ENCODE results near the gene KCNK1. TPM values are rescaled to one million over a fixed set of nuclear protein-coding genes. Genes with fewer than 3 reads are reported as not detected.

Gene KCNK1
- total RNA-seq, 4 donors from 2014 or later: 13.1 to 19.7 (median 17.2) TPM

- intact Hi-C loops (cut with DNase I; ENCODE audit: low total_unique reads): no loop called here
- TF ChIP-seq CTCF (IDR thresholded peaks at IDR 0.05) (no peak), POLR2A (IDR thresholded peaks at IDR 0.05) (no peak)
- 72 to 74% methylated on average over 2 of the region's 2 CpGs for WGBS, 2 donors
- H3K4me3 ChIP-seq (ENCODE audit: low read depth, poor library complexity, severe bottlenecking): no peak overlapping the region
- DNase-seq (ENCODE audit: low spot score in 2 of 2): no peak
These were observed 27.6 kb upstream of the KCNK1 start for GRCh38 chr1:233586301-233586700.

GRCh38 chr1:233587196-233587595 lies 26.7 kb upstream of the KCNK1 start:
- WGBS, 2 donors: 82 to 85% methylated on average over 4 of the region's 4 CpGs
- intact Hi-C loops (cut with DNase I; ENCODE audit: low total_unique reads): no loop called here
- DNase-seq (ENCODE audit: low spot score in 2 of 2): no peak
- TF ChIP-seq CTCF (IDR thresholded peaks at IDR 0.05) (no peak), POLR2A (IDR thresholded peaks at IDR 0.05) (no peak)
- H3K4me3 ChIP-seq (ENCODE audit: low read depth, poor library complexity, severe bottlenecking): no peak overlapping the region

GRCh38 chr1:233587958-233588799 lies 25.7 kb upstream of the KCNK1 start:
- intact Hi-C loops (cut with DNase I; ENCODE audit: low total_unique reads): no loop called here
- TF ChIP-seq CTCF (IDR thresholded peaks at IDR 0.05): no peak
- TF ChIP-seq POLR2A (IDR thresholded peaks at IDR 0.05): no peak
- no peak overlapping the region for H3K4me3 ChIP-seq (ENCODE audit: low read depth, poor library complexity, severe bottlenecking)
- DNase-seq (ENCODE audit: low spot score in 2 of 2): no peak
- 28 to 36% methylated on average over 17 of the region's 17 CpGs for WGBS, 2 donors

GRCh38 chr1:233597489-233597901 lies 16.4 kb upstream of the KCNK1 start:
- intact Hi-C loops (cut with DNase I; ENCODE audit: low total_unique reads): no loop called here
- DNase-seq (ENCODE audit: low spot score in 2 of 2): no peak
- WGBS, 2 donors: 30 to 31% methylated on average over 2 of the region's 2 CpGs
- TF ChIP-seq CTCF (IDR thresholded peaks at IDR 0.05): no peak
- no peak for TF ChIP-seq POLR2A (IDR thresholded peaks at IDR 0.05)
- no peak overlapping the region for H3K4me3 ChIP-seq (ENCODE audit: low read depth, poor library complexity, severe bottlenecking)

GRCh38 chr1:233598891-233599541 lies 14.9 kb upstream of the KCNK1 start:
- WGBS, 2 donors: 57% methylated on average over 8 of the region's 8 CpGs
- no peak overlapping the region for H3K4me3 ChIP-seq (ENCODE audit: low read depth, poor library complexity, severe bottlenecking)
- TF ChIP-seq POLR2A (IDR thresholded peaks at IDR 0.05) (no peak), CTCF (IDR thresholded peaks at IDR 0.05) (no peak)
- DNase-seq (ENCODE audit: low spot score in 2 of 2): no peak
- intact Hi-C loops (cut with DNase I; ENCODE audit: low total_unique reads): no loop called here

All from lower leg skin (tissue), 4 donors.